ENCODE results near the gene UQCRC2. TPM values are rescaled to one million over a fixed set of nuclear protein-coding genes. Genes with fewer than 3 reads are reported as not detected.
A peak's percentile ranks its signal among the peaks of the same experiment; 100 is the strongest.

The UQCRC2 gene
- total RNA-seq (2021; ENCODE audit: unreplicated experiment) (249 TPM), Bru-seq, nascent RNA (percentile 91 among the genes with signal in this experiment), BruChase-seq, experiment 1, labeled RNA remaining after a 6-hour chase (percentile 91 among the genes with signal in this experiment), BruChase-seq, experiment 2, labeled RNA remaining after a 2-hour chase (percentile 94 among the genes with signal in this experiment)
- polyA plus RNA-seq (2012): 214 and 215 TPM in 2 replicates
- long read RNA-seq, transcript UQCRC2-201 (14 exons, 2,615 nt): major isoform, 269 of 322 reads
- long read RNA-seq, partial matches to known transcripts: 39 of 322 reads
- long read RNA-seq, other reads (novel, unspliced or antisense): 13 of 322 reads

GRCh38 chr16:21952793-21953540 is at the start of gene UQCRC2:
Gene UQCRC2 (plus strand): TSS chr16:21953361. CDS start chr16:21953424, 63 bp downstream.
- intact Hi-C loops (cut with micrococcal nuclease): loop anchor here (5.0 kb wide), 2 partner anchors 124 to 144 kb away; no protein-coding TSS in a partner anchor
- BruUV-seq (replicated peaks): no TSS peak
- DNase-seq (ENCODE audit: low read depth, low spot score): peak; percentile 93
- Histone ChIP-seq H3K4me2 (ENCODE audit: low read length) (peak within 1 kb of the TSS; percentile 86), H2AFZ (ENCODE audit: low read depth, low read length, poor library complexity, severe bottlenecking) (peak within 1 kb of the TSS; percentile 89), H3K9me3 (ENCODE audit: control insufficient read depth in 1 of 2, insufficient read depth in 1 of 2, low read depth in 1 of 2, low read length in 2 of 2) (no peaks in the 10 kb centered on the region), H3K4me3 (replicated peaks in 1 of 2; ENCODE audit: low read depth in 1 of 2, low read length in 2 of 2) (peak within 1 kb of the TSS; percentile 96 to 98), H4K20me1 (ENCODE audit: insufficient read depth) (peaks cover 7% of the 10 kb centered on the region; the same call in 1 of the 2 replicates), H3K9ac (ENCODE audit: low read length) (peak within 1 kb of the TSS; percentile 98), H3K4me1 (ENCODE audit: control insufficient read depth in 1 of 2, insufficient read depth in 2 of 2, low read length in 2 of 2) (peaks cover 9 to 19% of the 10 kb centered on the region in 2 experiments), H3K9me2 (ENCODE audit: insufficient read depth) (no peaks in the 10 kb centered on the region), H3K36me3 (ENCODE audit: control insufficient read depth in 1 of 2, insufficient read depth in 2 of 2, low read length in 2 of 2) (peaks cover 11 to 13% of the 10 kb centered on the region in 2 experiments), H3K79me2 (ENCODE audit: insufficient read depth, low read length) (peaks cover 68% of the 10 kb centered on the region), H3K27ac (ENCODE audit: low read depth, low read length) (peak within 1 kb of the TSS; percentile 76), H3K27me3 (ENCODE audit: insufficient read depth, low read length) (no peaks in the 10 kb centered on the region)
- peak; percentile 93 for ATAC-seq
- peak; percentile 86 for TF ChIP-seq POLR2AphosphoS5 (IDR thresholded peaks at IDR 0.05; ENCODE audit: low read depth, low read length)
- no peak for TF ChIP-seq EGR1 (IDR thresholded peaks at IDR 0.05; ENCODE audit: low read depth)
- TF ChIP-seq SRF (IDR thresholded peaks at IDR 0.05; ENCODE audit: low read depth): peak; percentile 84
- peak; percentile 67 for TF ChIP-seq POLR2A (IDR thresholded peaks at IDR 0.05; ENCODE audit: borderline replicate concordance, extremely low read depth, insufficient read depth, insufficient read length)
- TF ChIP-seq, protein P1, sequence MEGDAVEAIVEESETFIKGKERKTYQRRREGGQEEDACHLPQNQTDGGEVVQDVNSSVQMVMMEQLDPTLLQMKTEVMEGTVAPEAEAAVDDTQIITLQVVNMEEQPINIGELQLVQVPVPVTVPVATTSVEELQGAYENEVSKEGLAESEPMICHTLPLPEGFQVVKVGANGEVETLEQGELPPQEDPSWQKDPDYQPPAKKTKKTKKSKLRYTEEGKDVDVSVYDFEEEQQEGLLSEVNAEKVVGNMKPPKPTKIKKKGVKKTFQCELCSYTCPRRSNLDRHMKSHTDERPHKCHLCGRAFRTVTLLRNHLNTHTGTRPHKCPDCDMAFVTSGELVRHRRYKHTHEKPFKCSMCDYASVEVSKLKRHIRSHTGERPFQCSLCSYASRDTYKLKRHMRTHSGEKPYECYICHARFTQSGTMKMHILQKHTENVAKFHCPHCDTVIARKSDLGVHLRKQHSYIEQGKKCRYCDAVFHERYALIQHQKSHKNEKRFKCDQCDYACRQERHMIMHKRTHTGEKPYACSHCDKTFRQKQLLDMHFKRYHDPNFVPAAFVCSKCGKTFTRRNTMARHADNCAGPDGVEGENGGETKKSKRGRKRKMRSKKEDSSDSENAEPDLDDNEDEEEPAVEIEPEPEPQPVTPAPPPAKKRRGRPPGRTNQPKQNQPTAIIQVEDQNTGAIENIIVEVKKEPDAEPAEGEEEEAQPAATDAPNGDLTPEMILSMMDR (IDR thresholded peaks at IDR 0.05 in 2 of 3, conservative IDR thresholded peaks at IDR 0.05 in 1 of 3; ENCODE audit: borderline replicate concordance in 1 of 3, insufficient read depth in 1 of 3, low read depth in 2 of 3, low read length in 2 of 3): no peak
- no peak for TF ChIP-seq FOSL1 (IDR thresholded peaks at IDR 0.05; ENCODE audit: low read depth)
- no peak for TF ChIP-seq EZH2 (IDR thresholded peaks at IDR 0.05)
- TF ChIP-seq SP1 (IDR thresholded peaks at IDR 0.05; ENCODE audit: low read depth): peak; percentile 84
- TF ChIP-seq YY1 (IDR thresholded peaks at IDR 0.05; ENCODE audit: extremely low read depth, insufficient replicate concordance, low read depth, low read length): peak; percentile 94
- TF ChIP-seq ZFX (IDR thresholded peaks at IDR 0.05): peak; percentile 85
- peak; percentile 84 for TF ChIP-seq JUND (IDR thresholded peaks at IDR 0.05)
- TF ChIP-seq, protein P2, sequence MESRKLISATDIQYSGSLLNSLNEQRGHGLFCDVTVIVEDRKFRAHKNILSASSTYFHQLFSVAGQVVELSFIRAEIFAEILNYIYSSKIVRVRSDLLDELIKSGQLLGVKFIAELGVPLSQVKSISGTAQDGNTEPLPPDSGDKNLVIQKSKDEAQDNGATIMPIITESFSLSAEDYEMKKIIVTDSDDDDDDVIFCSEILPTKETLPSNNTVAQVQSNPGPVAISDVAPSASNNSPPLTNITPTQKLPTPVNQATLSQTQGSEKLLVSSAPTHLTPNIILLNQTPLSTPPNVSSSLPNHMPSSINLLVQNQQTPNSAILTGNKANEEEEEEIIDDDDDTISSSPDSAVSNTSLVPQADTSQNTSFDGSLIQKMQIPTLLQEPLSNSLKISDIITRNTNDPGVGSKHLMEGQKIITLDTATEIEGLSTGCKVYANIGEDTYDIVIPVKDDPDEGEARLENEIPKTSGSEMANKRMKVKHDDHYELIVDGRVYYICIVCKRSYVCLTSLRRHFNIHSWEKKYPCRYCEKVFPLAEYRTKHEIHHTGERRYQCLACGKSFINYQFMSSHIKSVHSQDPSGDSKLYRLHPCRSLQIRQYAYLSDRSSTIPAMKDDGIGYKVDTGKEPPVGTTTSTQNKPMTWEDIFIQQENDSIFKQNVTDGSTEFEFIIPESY (IDR thresholded peaks at IDR 0.05; ENCODE audit: extremely low read depth, insufficient replicate concordance, low read length): no peak
- peak; percentile 88 for TF ChIP-seq ELF1 (IDR thresholded peaks at IDR 0.05; ENCODE audit: borderline replicate concordance, low read depth)
- peak; percentile 67 for TF ChIP-seq TCF7L2 (IDR thresholded peaks at IDR 0.05; ENCODE audit: borderline replicate concordance, extremely low read depth, insufficient read depth, insufficient read length)
- TF ChIP-seq, protein P3, sequence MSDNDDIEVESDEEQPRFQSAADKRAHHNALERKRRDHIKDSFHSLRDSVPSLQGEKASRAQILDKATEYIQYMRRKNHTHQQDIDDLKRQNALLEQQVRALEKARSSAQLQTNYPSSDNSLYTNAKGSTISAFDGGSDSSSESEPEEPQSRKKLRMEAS (IDR thresholded peaks at IDR 0.05): peak; percentile 80
- TF ChIP-seq RAD21 (IDR thresholded peaks at IDR 0.05; ENCODE audit: low read depth): no peak
- peak; percentile 83 for TF ChIP-seq SIN3A (IDR thresholded peaks at IDR 0.05; ENCODE audit: low read depth)
- ChIA-PET RAD21 (ENCODE audit: low non-redundant PET in 1 of 2, low total read pairs in 2 of 2, uncharacterized antibody in 2 of 2, unreplicated experiment in 2 of 2) (no interaction called here), CTCF (interaction anchor here (1.0 to 2.6 kb wide), 2 partner anchors 124 to 235 kb away, joined by 4 to 37 read pairs; no protein-coding TSS in a partner anchor), POLR2A (interaction anchor here (2.4 kb wide), 1 partner anchor 235 kb away, joined by 8 read pairs; no protein-coding TSS in a partner anchor)
